PC-3 (cell line): ENCODE measurements around the gene C1QC. TPM values are rescaled to one million over a fixed set of nuclear protein-coding genes. Genes with fewer than 3 reads are reported as not detected.

Experiments used
- ATAC-seq: fragments of 200-7000 bp; cut with Tn5 transposase; 2 replicates; pipeline ENCODE4 v1.9.1; 2020; ENCODE audit warnings: mild to moderate bottlenecking, moderate library complexity
- BruUV-seq: library from RNA; stranded (reverse); fragments of 400-500 nt; replicated peaks from 2 replicates; lab custom pipeline; 2021; lab: Mats Ljungman, UMichigan
- CTCF ChIA-PET: fragments of 300-600 bp; sonication (Branson Sonifier 250); formaldehyde crosslinking; loops from one replicate; lab custom pipeline; 2022; ENCODE audit warnings: antibody characterized with exemption; lab: Charles Lee
- POLR2A ChIA-PET: fragments of 300-600 bp; sonication (Branson Sonifier 250); formaldehyde crosslinking; loops from one replicate; lab custom pipeline; 2022; ENCODE audit warnings: antibody characterized with exemption; ENCODE audit not compliant: unreplicated experiment; lab: Charles Lee
- DNase-seq: peaks from one replicate; pipeline ENCODE4 v3.0.0-alpha.2; 2015
- H2AFZ ChIP-seq: fragments of 300-600 bp; sonication (generic); 2 replicates; pipeline ENCODE4 v1.6.0; 2016; ENCODE audit warnings: antibody characterized with exemption, low read length
- H3F3A ChIP-seq: fragments of 300-600 bp; sonication (generic); one replicate; pipeline ENCODE4 v1.6.0; 2017; ENCODE audit warnings: antibody characterized with exemption, low read length, control low read depth, mild to moderate bottlenecking; ENCODE audit not compliant: unreplicated experiment
- H3K27ac ChIP-seq: fragments of 300-600 bp; sonication (generic); 2 replicates; pipeline ENCODE4 v1.5.1; 2016; ENCODE audit warnings: mild to moderate bottlenecking, low read length
- H3K27me3 ChIP-seq: fragments of 300-600 bp; sonication (generic); 2 replicates; pipeline ENCODE4 v1.6.1; 2016; ENCODE audit warnings: low read length, mixed read lengths
- H3K36me3 ChIP-seq: fragments of 300-600 bp; sonication (generic); 2 replicates; pipeline ENCODE4 v1.6.1; 2016; ENCODE audit warnings: low read depth, mixed run types, low read length, mixed read lengths
- H3K4me1 ChIP-seq: fragments of 300-600 bp; sonication (generic); 2 replicates; pipeline ENCODE4 v1.5.1; 2016; ENCODE audit warnings: low read length; ENCODE audit not compliant: insufficient read depth
- H3K4me2 ChIP-seq: fragments of 300-600 bp; sonication (generic); 2 replicates; pipeline ENCODE4 v1.6.0; 2016; ENCODE audit warnings: low read length
- H3K4me3 ChIP-seq: fragments of 300-600 bp; sonication (generic); 2 replicates; pipeline ENCODE4 v1.5.1; 2016; ENCODE audit warnings: mild to moderate bottlenecking, low read length, mixed read lengths
- H3K79me2 ChIP-seq: fragments of 300-600 bp; sonication (generic); 2 replicates; pipeline ENCODE4 v1.6.1; 2017; ENCODE audit warnings: low read length, mixed read lengths
- H3K9ac ChIP-seq: fragments of 300-600 bp; sonication (generic); 2 replicates; pipeline ENCODE4 v1.6.0; 2016; ENCODE audit warnings: mild to moderate bottlenecking, low read length
- H3K9me2 ChIP-seq: fragments of 300-600 bp; sonication (generic); replicated peaks from 2 replicates; pipeline ENCODE4 v1.6.1; 2016; ENCODE audit warnings: mixed run types, low read length, mixed read lengths
- H3K9me3 ChIP-seq: fragments of 300-600 bp; sonication (generic); 2 replicates; pipeline ENCODE4 v1.6.1; 2016; ENCODE audit warnings: low read length, mixed read lengths
- H4K20me1 ChIP-seq: fragments of 300-600 bp; sonication (generic); 2 replicates; pipeline ENCODE4 v1.6.1; 2016; ENCODE audit warnings: low read length, mixed read lengths
- EZH2 ChIP-seq: fragments of 300-600 bp; sonication (generic); IDR thresholded peaks from one replicate; pipeline ENCODE4 v1.6.1; 2017; ENCODE audit warnings: antibody characterized with exemption, mild to moderate bottlenecking, low read length; ENCODE audit not compliant: unreplicated experiment
- EZH2phosphoT487 ChIP-seq: fragments of 300-600 bp; sonication (generic); IDR thresholded peaks from 2 replicates; pipeline ENCODE4 v1.6.1; 2018; ENCODE audit warnings: mild to moderate bottlenecking, antibody characterized with exemption, low read length, borderline replicate concordance
- intact Hi-C: fragments of 100-400 bp; cut with micrococcal nuclease; formaldehyde crosslinking; loops from 2 replicates; pipeline ENCODE4 v1.9.0; 2023
- total RNA-seq: library from RNA; depleted of rRNA; stranded (reverse); fragments of >200 nt; gene quantifications from 2 replicates; pipeline ENCODE4 v1.2.3, GENCODE V29; 2014
- TF ChIP-seq, protein P1 (sequence below): fragments of 300-600 bp; sonication (generic); conservative IDR thresholded peaks from 2 replicates; pipeline ENCODE4 v1.5.1; 2017; ENCODE audit warnings: antibody characterized with exemption, low read depth, mild to moderate bottlenecking, low read length

The C1QC gene
- total RNA-seq, 1 experiment from 2014 or later: not detected

DNA sequence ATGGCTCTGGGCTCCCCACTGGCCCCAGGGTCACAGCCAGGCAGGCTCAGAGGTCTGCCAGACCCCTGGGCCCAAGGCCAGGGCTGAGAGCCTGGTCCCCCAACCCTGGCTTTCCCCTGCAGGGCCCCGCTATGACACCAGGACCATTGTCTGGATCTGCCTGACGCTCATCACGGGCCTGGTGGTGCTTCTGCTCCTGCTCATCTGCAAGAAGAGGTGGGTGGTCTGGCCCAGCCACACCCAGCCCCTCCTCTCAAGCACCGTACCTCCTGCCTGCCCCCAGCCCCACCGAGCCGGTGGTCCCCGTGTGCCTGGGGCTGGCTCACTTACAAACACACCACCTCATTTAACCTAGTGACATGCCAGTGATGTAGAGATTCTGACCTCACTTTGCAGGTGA, 48.3 kb upstream of the C1QC start:
- ChIA-PET CTCF (no interaction called here), POLR2A (no interaction called here)
- Histone ChIP-seq H3K9me3 (no peaks in the 10 kb centered on the region), H3F3A (no peaks in the 10 kb centered on the region), H3K9me2 (no peaks in the 10 kb centered on the region), H3K4me1 (no peaks in the 10 kb centered on the region), H3K27me3 (no peaks in the 10 kb centered on the region), H3K9ac (no peak overlapping the region), H4K20me1 (no peaks in the 10 kb centered on the region), H3K79me2 (no peaks in the 10 kb centered on the region), H2AFZ (no peak overlapping the region), H3K4me3 (no peak overlapping the region), H3K4me2 (no peak overlapping the region), H3K27ac (no peak overlapping the region), H3K36me3 (no peaks in the 10 kb centered on the region)
- no peak for ATAC-seq
- intact Hi-C loops: no loop called here
- TF ChIP-seq EZH2phosphoT487: no peak
- TF ChIP-seq EZH2: no peak
- TF ChIP-seq, protein P1, sequence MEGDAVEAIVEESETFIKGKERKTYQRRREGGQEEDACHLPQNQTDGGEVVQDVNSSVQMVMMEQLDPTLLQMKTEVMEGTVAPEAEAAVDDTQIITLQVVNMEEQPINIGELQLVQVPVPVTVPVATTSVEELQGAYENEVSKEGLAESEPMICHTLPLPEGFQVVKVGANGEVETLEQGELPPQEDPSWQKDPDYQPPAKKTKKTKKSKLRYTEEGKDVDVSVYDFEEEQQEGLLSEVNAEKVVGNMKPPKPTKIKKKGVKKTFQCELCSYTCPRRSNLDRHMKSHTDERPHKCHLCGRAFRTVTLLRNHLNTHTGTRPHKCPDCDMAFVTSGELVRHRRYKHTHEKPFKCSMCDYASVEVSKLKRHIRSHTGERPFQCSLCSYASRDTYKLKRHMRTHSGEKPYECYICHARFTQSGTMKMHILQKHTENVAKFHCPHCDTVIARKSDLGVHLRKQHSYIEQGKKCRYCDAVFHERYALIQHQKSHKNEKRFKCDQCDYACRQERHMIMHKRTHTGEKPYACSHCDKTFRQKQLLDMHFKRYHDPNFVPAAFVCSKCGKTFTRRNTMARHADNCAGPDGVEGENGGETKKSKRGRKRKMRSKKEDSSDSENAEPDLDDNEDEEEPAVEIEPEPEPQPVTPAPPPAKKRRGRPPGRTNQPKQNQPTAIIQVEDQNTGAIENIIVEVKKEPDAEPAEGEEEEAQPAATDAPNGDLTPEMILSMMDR: no peak
- no peak for DNase-seq
- no TSS peak for BruUV-seq

DNA sequence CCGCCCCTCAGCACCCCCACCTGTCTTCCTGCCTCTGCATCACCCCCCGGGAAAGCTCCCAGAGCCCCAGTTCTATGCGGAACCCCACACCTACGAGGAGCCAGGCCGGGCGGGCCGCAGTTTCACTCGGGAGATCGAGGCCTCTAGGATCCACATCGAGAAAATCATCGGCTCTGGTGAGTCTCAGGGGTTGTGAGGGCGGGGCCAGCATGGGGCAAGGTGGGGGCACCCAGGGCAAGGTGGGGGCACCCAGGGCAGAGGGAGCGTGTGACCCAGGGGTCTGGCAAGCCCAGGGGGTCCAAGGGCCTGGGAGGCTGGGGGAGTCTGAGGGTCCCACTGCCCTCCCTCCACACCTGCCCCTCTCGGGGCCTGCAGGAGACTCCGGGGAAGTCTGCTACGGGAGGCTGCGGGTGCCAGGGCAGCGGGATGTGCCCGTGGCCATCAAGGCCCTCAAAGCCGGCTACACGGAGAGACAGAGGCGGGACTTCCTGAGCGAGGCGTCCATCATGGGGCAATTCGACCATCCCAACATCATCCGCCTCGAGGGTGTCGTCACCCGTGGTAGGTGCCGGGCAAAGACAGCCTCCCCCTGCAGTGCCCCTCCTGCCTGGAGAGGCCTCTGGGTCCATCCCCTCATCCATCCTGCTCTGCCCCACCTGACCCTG, 46.0 kb upstream of the C1QC start:
- Histone ChIP-seq H3K36me3 (no peaks in the 10 kb centered on the region), H3F3A (no peaks in the 10 kb centered on the region), H3K9ac (no peak overlapping the region), H3K27ac (no peak overlapping the region), H3K4me1 (no peaks in the 10 kb centered on the region), H4K20me1 (no peaks in the 10 kb centered on the region), H3K9me3 (no peaks in the 10 kb centered on the region), H3K9me2 (no peaks in the 10 kb centered on the region), H3K4me2 (no peak overlapping the region), H3K27me3 (0 out of 2 replicates have a peak, but pooled peaks cover 4% of the 10 kb centered on the region), H3K79me2 (no peaks in the 10 kb centered on the region), H3K4me3 (no peak overlapping the region), H2AFZ (no peak overlapping the region)
- no TSS peak for BruUV-seq
- ChIA-PET CTCF (no interaction called here), POLR2A (no interaction called here)
- intact Hi-C loops: no loop called here
- no peak for ATAC-seq
- TF ChIP-seq EZH2phosphoT487: no peak
- TF ChIP-seq, protein P1: no peak
- no peak for TF ChIP-seq EZH2
- no peak for DNase-seq

DNA sequence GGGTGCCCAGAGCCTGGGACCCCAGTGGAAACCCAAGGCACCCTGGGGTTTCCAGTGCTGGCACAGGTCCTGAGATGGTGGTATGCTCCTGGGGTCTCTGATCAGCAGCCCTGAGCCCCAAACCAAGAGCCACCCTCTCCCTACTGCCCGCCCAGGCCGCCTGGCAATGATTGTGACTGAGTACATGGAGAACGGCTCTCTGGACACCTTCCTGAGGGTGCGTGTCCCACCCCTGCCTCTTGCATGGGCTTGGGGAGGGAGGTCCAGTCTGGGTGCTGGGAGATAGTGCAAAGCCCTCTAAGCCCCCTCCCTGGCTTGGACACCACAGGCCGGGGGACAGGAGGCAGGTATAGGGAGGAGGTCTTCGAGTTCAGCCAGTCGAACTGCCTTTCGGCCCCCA, 45.4 kb upstream of the C1QC start:
- Histone ChIP-seq H3K36me3 (no peaks in the 10 kb centered on the region), H3K27me3 (0 out of 2 replicates have a peak, but pooled peaks cover 4% of the 10 kb centered on the region), H3K9me2 (no peaks in the 10 kb centered on the region), H4K20me1 (no peaks in the 10 kb centered on the region), H3K9me3 (no peaks in the 10 kb centered on the region), H3F3A (no peaks in the 10 kb centered on the region), H3K4me1 (no peaks in the 10 kb centered on the region), H3K79me2 (no peaks in the 10 kb centered on the region), H3K27ac (no peak overlapping the region), H3K9ac (no peak overlapping the region), H3K4me2 (no peak overlapping the region), H2AFZ (no peak overlapping the region), H3K4me3 (no peak overlapping the region)
- intact Hi-C loops: no loop called here
- ChIA-PET POLR2A (no interaction called here), CTCF (no interaction called here)
- no peak for DNase-seq
- BruUV-seq: no TSS peak
- ATAC-seq: no peak
- no peak for TF ChIP-seq EZH2phosphoT487
- TF ChIP-seq, protein P1: no peak
- TF ChIP-seq EZH2: no peak
